ENCODE measurements around the gene TPCN2. TPM values are rescaled to one million over a fixed set of nuclear protein-coding genes. Genes with fewer than 3 reads are reported as not detected.

TPCN2 gene
- polyA plus RNA-seq, 3 donors, result 29.3 to 52.8 (median 31.5) TPM

- no peak overlapping the region for H3K4me3 ChIP-seq (replicated peaks in 1 of 3; ENCODE audit: low read depth in 2 of 3, low read length in 3 of 3)
- H3K9ac ChIP-seq (ENCODE audit: insufficient read depth, low read length, poor library complexity, severe bottlenecking), result no peak overlapping the region
- no peaks in the 10 kb centered on the region for H4K20me1 ChIP-seq (ENCODE audit: insufficient read depth, low read length)
- H3K4me3 Mint-ChIP-seq, result no peak overlapping the region
- no peak overlapping the region for H3K4me2 ChIP-seq (replicated peaks; ENCODE audit: extremely low read depth, low read length, poor library complexity, severe bottlenecking)
- TF ChIP-seq, protein P1, sequence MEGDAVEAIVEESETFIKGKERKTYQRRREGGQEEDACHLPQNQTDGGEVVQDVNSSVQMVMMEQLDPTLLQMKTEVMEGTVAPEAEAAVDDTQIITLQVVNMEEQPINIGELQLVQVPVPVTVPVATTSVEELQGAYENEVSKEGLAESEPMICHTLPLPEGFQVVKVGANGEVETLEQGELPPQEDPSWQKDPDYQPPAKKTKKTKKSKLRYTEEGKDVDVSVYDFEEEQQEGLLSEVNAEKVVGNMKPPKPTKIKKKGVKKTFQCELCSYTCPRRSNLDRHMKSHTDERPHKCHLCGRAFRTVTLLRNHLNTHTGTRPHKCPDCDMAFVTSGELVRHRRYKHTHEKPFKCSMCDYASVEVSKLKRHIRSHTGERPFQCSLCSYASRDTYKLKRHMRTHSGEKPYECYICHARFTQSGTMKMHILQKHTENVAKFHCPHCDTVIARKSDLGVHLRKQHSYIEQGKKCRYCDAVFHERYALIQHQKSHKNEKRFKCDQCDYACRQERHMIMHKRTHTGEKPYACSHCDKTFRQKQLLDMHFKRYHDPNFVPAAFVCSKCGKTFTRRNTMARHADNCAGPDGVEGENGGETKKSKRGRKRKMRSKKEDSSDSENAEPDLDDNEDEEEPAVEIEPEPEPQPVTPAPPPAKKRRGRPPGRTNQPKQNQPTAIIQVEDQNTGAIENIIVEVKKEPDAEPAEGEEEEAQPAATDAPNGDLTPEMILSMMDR (IDR thresholded peaks at IDR 0.05), result no peak
- peaks cover 34 to 41% of the 10 kb centered on the region in 2 donors for H3K4me1 ChIP-seq (ENCODE audit: control insufficient read depth in 1 of 2, insufficient read depth in 2 of 2, low read length in 2 of 2)
- H3K79me2 ChIP-seq (ENCODE audit: insufficient read depth, low read length), result no peaks in the 10 kb centered on the region
- H3K4me1 Mint-ChIP-seq, result peaks cover 35% of the 10 kb centered on the region
- no peaks in the 10 kb centered on the region for H3K36me3 ChIP-seq (replicated peaks in 1 of 2; ENCODE audit: control insufficient read depth in 1 of 2, insufficient read depth in 2 of 2, low read length in 2 of 2)
- H3K27ac Mint-ChIP-seq, result no peak overlapping the region
- H3K9me3 ChIP-seq (replicated peaks in 1 of 2; ENCODE audit: control insufficient read depth in 1 of 2, insufficient read depth in 1 of 2, low read length in 2 of 2), result no peaks in the 10 kb centered on the region
- no peaks in the 10 kb centered on the region for H3K27me3 ChIP-seq (ENCODE audit: control insufficient read depth in 2 of 2, insufficient read depth in 2 of 2, low read length in 2 of 2)
- intact Hi-C loops (cut with micrococcal nuclease), result no loop called here
- H2AFZ ChIP-seq (ENCODE audit: insufficient read depth, low read depth, low read length, poor library complexity, severe bottlenecking), result no peak overlapping the region
- 100% methylated on average over 2 of the region's 6 CpGs for WGBS (ENCODE audit: insufficient coverage)
- H3K27me3 Mint-ChIP-seq (ENCODE audit: low read depth in 3 of 3), result peaks cover 0 to 2% (median 1%) of the 10 kb centered on the region in 3 donors
- H3K27ac ChIP-seq (ENCODE audit: low read depth in 1 of 2, low read length in 2 of 2), result no peak overlapping the region
- no peaks in the 10 kb centered on the region for H3K36me3 Mint-ChIP-seq
- H3K9me3 Mint-ChIP-seq, result no peaks in the 10 kb centered on the region
- no peak for DNase-seq
Observed at GRCh38 chr11:69024509-69024908, 24.2 kb upstream of the TPCN2 start.

GRCh38 chr11:69027704-69028372 is 20.9 kb upstream of the TPCN2 start:
- Histone ChIP-seq H3K27me3 (ENCODE audit: control insufficient read depth in 2 of 2, insufficient read depth in 2 of 2, low read length in 2 of 2) (no peaks in the 10 kb centered on the region), H3K79me2 (ENCODE audit: insufficient read depth, low read length) (no peaks in the 10 kb centered on the region), H3K4me2 (replicated peaks; ENCODE audit: extremely low read depth, low read length, poor library complexity, severe bottlenecking) (peak overlapping the region; percentile 61), H3K9ac (ENCODE audit: insufficient read depth, low read length, poor library complexity, severe bottlenecking) (peak overlapping the region; percentile 21), H4K20me1 (ENCODE audit: insufficient read depth, low read length) (no peaks in the 10 kb centered on the region), H3K36me3 (replicated peaks in 1 of 2; ENCODE audit: control insufficient read depth in 1 of 2, insufficient read depth in 2 of 2, low read length in 2 of 2) (no peaks in the 10 kb centered on the region), H3K4me1 (ENCODE audit: control insufficient read depth in 1 of 2, insufficient read depth in 2 of 2, low read length in 2 of 2) (peaks cover 65 to 75% of the 10 kb centered on the region in 2 donors), H3K27ac (ENCODE audit: low read depth in 1 of 2, low read length in 2 of 2) (peak overlapping the region; percentile 82 to 87), H3K4me3 (replicated peaks in 1 of 3; ENCODE audit: low read depth in 2 of 3, low read length in 3 of 3) (peak overlapping the region in 1 of 3 experiments; percentile 45), H3K9me3 (replicated peaks in 1 of 2; ENCODE audit: control insufficient read depth in 1 of 2, insufficient read depth in 1 of 2, low read length in 2 of 2) (no peaks in the 10 kb centered on the region), H2AFZ (ENCODE audit: insufficient read depth, low read depth, low read length, poor library complexity, severe bottlenecking) (peak overlapping the region; percentile 62)
- H3K27ac Mint-ChIP-seq, result peak overlapping the region; percentile 82 to 92 (median 90)
- peaks cover 0 to 2% (median 0%) of the 10 kb centered on the region in 7 donors for H3K9me3 Mint-ChIP-seq
- peak overlapping the region; percentile 20 to 71 for H3K4me3 Mint-ChIP-seq
- WGBS (ENCODE audit: insufficient coverage), result 15% methylated on average over 4 of the region's 9 CpGs
- DNase-seq, result peak; percentile 64 to 86 (median 77)
- H3K27me3 Mint-ChIP-seq (ENCODE audit: low read depth in 3 of 3), result peaks cover 0 to 2% (median 0%) of the 10 kb centered on the region in 3 donors
- no peaks in the 10 kb centered on the region for H3K36me3 Mint-ChIP-seq
- H3K4me1 Mint-ChIP-seq, result peaks cover 67% of the 10 kb centered on the region
- intact Hi-C loops (cut with micrococcal nuclease), result no loop called here
- TF ChIP-seq, protein P1 (IDR thresholded peaks at IDR 0.05), result no peak
